NCI-H2107 treated with DMSO at 0.1 percent for 48 hours (cell line): ENCODE measurements around the gene SLA2.
"Not testable (repeated sequence)": the region's sequence is repeated elsewhere in the genome, so short reads cannot be mapped to it uniquely, and the experiment has no call there.

Experiments used
- DNase-seq: peaks from one replicate; lab custom pipeline; 2025; ENCODE audit not compliant: unreplicated experiment; lab: John Stamatoyannopoulos, UW

Gene SLA2

DNA sequence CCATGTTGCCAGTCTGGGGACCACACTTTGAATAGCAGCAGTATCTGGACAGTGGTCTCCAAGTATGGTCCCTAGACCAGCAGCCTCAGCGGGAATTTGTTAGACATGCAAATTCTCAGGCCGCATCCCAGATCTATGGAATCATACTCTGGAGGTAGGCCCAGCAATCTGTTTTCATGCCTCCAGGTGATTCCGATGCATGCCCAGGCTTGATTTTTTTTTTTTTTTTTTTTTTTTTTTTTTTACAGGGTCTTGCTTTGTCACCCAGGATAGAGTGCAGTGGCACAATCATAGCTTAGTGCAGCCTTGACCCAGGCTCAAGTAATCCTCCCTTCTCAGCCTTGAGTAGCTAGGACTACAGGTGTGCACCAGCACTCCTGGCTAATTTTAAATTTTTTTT is 682 bp upstream of the SLA2 start:
- no peak for DNase-seq

DNA sequence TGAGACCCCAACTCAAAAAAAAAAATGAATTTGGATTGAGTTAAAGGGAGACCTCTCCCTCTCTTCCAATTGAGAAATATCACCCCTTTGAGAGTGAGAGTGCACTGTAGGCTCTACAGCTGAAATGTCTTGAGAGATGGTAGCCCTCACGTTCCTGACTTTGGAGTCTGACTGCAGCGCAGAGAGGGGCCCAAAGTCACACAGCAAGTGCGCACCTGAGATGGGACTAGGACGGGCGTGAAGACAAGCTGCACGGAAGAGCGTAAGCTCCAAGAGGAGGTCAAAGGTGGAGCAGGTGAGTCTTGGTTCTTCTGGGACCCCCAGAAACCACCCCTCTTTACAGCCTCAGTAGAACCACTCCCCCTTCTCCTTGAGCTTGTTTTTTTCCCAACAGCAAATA is 643 bp downstream of the SLA2 start:
- no peak for DNase-seq

DNA sequence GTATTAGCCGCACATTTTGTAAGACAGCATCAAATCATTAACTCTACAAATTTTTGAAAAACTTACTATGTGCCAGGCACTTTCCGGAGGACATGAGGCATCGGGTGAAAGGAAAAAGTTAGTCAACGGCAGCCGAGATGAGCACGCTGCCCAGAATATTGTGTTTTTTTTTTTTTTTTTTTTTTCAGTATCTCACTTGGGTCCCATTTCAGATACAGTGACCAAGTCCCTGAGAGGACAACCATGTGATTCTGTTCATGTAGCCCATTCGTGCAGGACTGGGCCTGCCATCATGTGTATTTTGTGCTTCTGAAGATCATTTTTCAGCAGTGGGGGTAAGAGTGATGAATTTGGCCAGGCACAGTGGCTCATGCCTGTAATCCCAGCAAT is 1.3 kb downstream of the SLA2 start:
- DNase-seq = no peak

DNA sequence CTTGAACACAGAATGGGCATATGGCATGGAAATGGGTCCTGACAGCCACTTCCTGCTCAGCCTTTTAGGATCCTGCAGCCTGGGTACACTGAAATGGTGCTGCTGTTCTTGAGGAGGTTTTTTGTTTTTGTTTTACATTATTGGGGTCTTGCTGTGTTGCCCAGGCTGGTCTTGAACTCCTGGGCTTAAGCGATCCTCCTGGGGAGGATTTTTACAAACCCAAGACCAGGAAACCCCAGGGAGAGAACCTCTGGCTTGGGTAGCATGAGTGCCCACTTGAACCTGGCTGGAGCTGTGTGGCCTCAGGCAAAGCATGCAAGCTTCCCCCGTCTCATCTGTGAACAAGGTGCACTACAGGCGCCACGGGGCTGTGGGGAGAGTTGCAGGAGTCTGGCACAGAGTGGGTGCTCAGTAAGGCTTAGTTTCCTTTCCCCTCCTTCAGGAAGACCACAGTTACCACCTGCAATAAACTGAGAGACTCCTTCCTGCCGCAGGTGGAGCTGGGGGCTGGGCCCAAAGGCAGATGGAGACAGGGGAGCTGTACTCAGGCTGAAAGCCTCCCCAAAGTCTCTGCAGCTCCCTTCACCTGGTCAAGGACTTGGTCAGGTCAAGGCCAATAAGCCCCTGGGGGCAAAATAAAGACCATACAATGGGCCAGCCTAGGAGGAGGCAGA is 1.8 kb downstream of the SLA2 start:
- DNase-seq = no peak

DNA sequence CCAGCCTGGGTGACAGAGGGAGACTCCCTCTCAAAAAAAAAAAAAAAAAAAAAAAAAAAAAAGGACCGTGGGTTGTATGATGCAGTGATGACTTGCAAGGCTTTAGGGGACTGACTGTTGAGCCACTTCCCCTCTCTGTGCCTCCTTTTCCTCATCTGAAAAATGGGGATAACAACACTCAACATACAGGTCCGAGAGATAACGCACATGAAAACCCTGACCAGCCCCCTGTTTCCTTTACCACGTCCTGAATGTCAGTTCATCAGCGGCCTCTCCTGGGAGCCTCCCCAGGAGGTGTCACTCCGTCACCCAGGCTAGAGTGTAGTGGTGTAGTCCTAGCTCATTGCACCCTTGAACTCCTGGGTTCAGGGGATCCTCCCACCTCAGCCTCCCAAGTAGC is 3.9 kb downstream of the SLA2 start:
- DNase-seq = no peak

DNA sequence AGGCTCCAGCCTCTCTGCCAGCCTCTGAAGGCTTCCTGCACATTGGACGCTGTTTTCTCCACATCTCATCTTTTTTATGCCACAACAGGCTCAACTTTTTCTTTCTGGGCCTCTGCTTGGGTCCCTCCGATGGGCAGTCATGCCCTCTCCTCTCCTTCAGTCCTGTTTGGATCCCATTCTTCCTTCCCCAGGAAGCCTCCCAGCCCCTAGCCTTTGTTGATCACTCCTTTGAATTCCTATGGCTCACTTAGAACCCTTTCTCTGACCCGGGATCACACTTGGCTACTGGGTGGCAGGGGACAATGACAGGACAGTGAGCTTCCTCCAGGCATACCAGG is 4.5 kb downstream of the SLA2 start:
- no peak for DNase-seq

DNA sequence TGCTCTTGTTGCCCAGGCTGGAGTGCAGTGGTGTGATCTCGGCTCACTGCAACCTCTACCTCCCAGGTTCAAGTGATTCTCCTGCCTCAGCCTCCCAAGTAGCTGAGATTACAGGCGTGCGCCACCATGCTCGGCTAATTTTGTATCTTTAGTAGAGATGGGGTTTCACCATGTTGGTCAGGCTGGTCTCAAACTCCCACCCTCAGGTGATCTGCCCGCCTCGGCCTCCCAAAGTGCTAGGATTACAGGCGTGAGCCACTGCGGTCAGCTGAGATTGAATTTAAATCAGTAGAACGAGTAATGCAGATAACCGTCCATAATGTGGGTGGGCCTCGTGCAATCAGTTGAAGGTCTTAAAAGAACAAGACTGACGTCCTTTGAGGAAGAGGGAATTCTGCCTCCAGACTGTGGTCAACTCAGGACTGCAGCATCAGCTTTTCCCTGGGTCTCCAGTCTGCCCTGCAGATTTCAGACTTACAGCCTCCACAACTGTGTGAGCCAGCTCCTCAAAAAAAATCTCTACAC is 7.1 kb downstream of the SLA2 start:
- DNase-seq = not testable (repeated sequence)

DNA sequence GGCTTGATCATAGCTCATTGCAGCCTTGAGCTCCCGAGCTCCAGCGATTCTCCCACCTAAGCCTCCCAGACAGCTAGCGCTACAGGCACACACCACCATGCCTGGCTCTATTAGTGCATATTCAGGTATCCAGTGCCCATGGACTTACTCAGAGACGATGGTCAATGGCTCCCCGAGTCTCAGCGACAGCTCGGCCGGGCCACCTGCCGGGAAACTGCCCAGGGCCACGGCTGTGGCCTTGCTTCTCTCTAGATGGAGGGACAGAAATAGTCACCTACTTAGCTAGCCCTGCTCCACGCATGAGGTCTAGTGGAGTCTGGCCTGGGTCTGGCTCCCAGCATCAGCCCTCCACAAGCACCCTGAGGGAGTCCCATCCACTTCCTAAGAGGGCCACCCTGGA is 11.7 kb downstream of the SLA2 start:
- no peak for DNase-seq

DNA sequence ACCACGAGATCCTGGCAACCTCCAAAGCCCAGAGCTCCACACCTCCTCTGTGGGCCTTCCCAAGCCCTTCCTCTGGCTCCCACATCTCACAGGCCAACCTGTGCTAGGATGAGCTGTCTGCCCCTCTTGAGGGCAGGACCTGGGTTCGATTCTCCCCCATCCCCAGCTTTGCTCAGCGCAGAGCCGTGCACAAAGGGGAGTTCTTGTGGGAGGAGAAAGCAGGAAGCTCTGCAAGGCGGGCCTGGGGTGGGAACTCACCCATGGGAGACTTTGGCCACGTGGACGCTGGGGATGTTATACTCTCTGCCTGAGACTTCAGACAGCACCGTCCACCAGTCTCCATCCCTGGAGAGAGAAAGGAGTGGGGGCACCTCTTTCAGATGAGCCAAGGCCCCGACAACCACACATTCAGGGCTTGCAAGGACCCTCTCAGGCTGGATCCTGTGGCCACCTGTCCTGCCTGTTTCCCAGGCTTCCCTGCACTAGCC is 12.7 kb downstream of the SLA2 start:
- DNase-seq = no peak

DNA sequence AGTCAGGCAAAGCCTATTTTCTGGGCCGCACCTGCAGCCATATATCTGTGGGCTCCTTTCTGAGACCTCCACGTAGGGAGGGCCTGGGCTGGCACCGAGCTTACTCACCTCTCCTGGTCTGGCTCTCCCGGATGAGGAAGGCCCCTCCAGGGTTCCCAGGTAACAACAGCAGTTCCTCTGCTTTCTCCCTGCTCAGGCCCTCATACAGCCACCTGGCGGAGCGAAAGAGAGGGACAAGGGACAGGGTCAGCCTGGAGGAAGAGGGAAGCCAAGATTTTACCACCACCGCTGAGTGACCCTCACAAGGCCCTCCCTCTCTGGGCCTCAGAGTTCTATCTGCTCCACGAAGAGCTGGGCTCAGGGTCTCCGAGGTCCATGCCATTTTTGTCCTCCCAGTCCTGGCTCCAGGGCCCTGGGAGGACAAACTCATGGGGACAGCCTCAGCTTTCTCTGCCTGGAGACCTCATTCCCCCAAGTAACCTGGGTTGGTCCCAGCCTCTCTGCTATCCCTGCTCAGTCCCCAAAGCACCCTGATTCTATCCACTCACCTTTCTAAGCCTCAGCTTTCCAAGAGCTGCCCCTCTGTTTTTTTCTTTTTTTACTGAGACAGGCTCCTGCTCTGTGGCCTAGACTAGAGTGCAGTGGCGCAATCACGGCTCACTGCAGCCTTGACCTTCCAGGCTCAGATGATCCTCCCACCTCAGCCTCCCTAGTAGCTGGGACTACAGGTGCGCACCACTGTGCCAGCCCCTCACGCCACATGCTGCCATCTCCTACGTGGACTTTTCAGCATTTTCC is 13.3 kb downstream of the SLA2 start:
- DNase-seq = no peak

DNA sequence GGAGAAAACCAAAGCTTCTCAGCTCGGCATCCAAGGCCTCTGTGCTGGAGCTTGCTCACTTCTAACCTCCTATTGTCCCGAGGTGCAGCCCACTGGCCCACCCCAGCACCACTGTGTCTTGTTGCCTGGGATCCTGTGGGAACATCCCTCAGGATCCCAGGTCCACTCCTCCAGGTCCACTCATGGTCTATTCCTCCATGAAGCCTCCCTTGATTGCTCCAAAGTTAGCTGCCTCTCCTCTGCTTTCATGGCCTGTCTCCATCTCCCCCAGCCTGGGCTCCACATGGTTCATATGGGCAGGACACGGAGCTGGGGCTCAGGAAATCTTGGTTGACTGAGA is 13.9 kb downstream of the SLA2 start:
- DNase-seq = no peak

DNA sequence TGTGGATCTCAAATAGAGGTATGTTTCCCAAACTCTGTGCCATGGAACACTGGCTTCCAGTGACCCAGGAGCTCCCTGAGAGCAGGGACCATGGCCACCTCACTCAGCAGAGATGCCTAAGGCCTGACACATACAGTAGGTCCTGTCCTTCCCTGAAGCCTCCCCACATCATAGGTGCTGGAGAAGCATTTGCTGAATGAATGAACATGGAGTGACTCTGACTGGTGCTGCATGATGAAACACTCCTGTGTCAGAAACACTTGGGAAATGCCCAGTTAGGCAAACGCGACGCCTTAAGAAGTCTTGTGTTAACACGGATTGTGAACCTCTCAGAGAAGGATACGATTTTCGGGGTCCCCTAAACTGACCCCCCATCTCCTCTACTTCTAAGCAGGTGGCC is 14.3 kb downstream of the SLA2 start:
- no peak for DNase-seq

DNA sequence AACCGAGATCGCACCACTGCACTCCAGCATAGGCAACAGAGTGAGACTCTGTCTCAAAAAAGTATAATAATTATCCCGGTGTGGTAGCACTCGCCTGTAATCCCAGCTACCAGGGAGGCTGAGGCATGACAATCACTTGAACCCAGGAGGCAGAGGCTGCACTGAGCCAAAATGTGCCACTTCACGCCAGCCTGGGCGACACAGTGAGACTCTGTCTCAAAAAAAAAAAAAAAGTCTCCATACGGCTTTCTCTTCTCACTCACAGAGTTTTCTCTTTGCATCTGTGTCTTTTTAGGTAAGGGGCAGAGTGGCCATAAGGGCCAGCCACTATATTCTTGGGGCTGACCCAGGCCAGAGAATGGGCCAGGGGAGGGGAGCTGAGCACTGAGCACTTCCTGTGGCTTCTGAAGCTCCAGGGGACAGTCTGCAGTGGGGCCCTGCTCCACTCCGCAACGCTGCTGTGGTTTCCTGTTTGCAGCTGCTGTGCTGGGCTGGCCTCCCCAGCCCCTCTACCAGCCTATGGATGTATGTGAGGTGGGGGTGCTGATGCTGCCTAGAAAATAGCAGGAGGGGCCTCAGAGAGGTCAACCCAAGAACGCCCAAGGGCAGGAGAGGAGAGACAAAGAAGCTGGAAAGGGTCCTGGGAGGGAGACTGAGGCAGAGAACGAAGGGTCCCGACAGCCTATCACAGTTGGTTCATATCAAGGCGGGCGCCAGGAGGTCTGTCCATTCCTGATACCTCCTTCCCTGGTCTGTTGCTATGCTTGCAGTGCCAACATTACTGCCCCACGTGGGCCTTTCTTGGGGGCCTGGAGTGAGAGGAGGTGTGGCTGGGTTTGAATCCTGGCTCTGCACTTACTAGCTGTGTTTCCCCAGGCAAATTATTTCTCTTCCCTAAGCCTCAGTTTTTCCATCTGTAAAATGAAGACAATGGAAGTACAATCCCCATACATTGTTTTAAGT is 16.0 kb downstream of the SLA2 start:
- DNase-seq = no peak

DNA sequence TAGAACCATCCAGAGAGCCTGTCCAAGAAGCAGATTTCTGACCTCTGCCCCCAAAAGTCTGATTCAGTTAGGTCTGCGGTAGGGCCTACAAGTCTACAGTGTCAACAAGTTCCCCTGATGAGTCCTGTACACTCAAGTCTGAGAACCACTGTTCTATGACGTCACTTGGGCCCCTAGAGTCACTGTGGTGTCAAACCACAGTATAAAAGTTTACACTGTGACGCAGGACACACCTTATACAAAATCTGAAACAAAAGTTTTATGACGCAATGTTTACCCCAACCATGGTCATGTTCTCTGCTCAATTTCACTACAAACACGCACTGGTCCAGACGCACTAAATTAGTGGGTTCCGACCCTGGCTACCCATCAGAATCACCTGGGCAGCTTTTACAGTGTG is 17.9 kb downstream of the SLA2 start:
- no peak for DNase-seq

DNA sequence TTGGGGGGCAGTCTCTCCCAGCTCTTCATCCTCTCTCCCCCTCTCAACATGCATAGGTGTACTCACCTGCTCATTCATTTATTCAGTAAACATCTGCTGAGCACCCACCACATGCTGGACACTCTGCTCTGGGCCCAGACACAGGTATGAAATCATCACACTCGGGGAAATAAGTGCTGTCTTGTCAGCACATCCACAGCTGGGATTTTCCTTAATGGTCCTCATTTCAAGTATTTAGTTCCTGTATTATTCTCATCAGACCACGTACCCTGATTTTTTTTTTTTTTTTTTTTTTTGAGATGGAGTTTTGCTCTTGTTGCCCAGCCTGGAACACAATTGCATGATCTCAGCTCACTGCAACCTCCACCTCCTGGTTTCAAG is 21.1 kb downstream of the SLA2 start:
- no peak for DNase-seq

DNA sequence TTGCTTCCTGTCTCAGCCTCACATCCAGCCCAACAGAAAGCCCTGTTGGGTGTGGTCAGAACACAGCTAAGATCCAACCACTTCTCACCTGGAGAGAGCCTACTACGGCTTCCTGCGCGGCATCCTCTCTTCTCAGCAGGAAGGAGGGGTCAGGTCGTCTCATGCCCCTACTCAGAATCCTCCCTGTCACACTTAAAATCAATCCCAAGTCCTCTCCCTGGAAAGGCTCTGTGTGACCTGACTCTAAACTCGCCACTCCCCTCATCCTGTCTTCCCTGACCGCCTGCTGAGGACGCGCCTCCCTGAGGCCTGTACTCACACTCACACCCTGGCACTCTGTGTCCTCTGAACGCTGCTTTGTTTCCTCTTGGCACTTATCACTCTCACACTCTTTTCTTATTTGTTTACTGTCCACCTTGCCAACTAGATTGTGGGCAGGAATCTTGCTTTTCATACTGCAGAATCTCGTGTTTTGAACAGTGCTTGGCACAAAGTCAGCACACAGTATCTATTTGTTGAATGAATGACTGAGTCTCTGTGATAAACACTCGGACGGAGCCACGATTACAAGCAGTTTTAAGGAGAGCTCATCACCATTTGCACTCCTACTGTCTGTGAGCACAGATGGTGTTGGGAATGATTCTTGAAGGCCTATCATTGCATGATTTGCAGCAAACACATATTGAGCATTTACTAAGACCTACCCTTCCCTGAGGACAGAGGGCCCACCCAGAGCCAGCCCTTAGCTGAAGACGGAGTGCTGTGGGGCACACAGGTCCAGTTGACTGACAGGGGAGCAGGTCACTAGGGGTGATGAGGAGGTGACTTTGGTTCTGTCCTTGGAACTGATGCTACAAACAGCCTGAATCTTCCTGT is 21.7 kb downstream of the SLA2 start:
- DNase-seq = no peak

DNA sequence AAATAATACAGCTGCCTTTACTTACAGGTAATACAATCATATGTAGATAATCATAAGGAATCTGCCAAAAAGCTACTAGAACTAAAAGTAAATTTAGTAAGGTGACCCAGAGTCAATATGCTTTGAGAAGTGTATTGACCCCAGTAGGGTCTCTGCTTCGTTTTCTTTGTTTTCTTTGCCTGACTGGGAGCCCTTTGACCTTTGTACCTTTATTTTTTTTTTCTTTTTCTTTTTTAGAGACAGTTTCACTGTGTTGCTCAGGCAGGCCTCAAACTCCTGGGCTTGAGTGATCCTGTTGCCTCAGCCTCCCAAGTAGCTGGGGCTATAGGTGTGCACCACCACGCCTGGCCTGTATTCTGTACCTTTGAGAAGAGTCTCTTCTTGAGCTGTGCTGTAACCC is 22.6 kb downstream of the SLA2 start:
- no peak for DNase-seq

DNA sequence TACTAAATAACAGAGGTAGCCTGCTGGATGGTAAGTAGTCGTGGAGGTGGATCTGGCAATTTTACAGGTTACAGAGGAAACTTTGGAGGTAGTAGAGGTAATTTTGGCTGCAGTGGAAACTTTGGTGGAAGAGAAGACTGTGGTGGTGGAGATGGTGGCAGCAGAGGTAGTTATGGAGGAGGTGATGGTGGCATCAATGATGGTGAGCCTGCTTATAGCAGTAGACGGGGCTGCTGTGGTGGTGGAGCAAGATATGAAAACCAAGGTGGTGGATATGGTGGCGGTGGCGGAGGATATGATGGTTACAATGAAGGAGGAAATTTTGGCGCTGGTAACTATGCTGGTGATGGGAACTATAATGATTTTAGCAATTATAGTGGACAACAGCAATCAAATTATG is 25.1 kb downstream of the SLA2 start:
- DNase-seq = no peak

DNA sequence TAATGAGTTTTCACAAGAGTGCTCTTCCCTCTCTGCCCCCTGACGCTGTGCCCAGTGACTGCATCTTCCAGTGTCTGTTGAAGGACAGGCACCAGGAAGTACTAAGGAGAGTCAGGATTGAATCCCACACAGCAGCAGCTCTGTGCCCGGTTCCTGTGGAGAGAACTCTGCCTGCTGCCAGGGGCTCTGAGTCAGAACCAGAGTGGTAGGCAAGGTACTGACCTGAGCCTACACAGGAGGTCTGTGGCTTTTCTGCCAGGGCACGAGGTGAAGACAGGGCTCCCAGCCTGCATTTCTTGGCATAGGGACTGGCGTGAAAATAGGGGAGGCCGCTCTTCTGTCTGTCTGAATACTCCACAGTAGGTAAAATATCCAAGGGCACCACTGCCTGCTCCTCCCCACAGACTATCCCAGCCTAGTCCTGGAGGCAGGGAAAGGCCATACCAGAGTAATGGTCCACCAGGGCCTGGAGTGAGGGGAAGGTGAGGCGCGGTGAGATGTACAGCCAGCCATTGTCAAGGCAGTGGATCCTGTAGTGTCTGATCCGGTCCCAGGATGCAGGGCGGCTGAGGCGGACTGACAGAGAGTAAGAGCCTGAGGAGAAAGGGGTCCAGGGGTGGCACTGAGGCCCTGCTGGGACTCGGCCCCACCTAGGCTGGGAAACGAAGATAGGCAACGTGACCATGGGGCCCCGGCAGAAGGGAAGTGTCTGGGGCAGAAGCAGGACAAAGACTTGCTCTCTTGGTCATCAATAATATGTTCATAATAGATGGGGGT is 31.0 kb downstream of the SLA2 start:
- DNase-seq = no peak

DNA sequence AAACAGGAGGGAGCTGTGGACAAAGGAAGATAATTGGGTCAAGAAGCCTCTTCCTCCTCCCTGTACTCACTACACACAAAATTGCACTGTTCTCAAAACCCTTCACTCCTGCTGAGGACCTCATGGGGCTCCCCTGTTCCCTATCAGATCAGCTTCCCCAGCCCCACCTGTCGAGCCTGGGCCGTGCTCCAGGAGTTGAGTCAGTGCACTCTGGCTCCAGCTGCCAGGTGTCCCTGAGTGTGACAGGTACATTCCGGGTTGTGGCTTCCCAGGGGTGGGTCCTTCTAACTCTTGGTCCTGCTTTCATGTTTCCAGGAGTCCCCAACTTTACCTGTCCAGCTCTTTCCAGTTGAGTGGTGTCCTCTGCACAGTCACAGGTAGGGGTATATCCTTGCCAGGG is 32.0 kb downstream of the SLA2 start:
- DNase-seq = peak; percentile 87
